T-helper 17 cell (primary cell): ENCODE data around the gene GPSM1. TPM values are rescaled to one million over a fixed set of nuclear protein-coding genes. Genes with fewer than 3 reads are reported as not detected.

ENCODE experiments used
- ATAC-seq: fragments of 150-1000 bp; cut with Tn5 transposase; 2 replicates; pipeline ENCODE4 v1.10.0; 2021; ENCODE audit warnings: mild to moderate bottlenecking, moderate library complexity
- DNase-seq, 3 donors: peaks; one replicate each; pipeline versions ENCODE4 v3.0.0 to v3.0.0-alpha.2; 2020 to 2021
- H3K9me3 ChIP-seq: one replicate; pipeline ENCODE4 v1.7.0; 2013; ENCODE audit warnings: low read length, mild to moderate bottlenecking; ENCODE audit not compliant: control insufficient read depth, poor library complexity, severe bottlenecking
- H3K27ac Mint-ChIP-seq: one replicate; pipeline ENCODE4 v1.8.0; 2022; ENCODE audit warnings: mild to moderate bottlenecking, moderate library complexity, mixed read lengths
- H3K27me3 Mint-ChIP-seq: one replicate; pipeline ENCODE4 v1.8.0; 2022; ENCODE audit warnings: mixed read lengths
- H3K36me3 Mint-ChIP-seq: one replicate; pipeline ENCODE4 v1.8.0; 2022; ENCODE audit warnings: low read depth, mixed read lengths
- H3K4me1 Mint-ChIP-seq: one replicate; pipeline ENCODE4 v1.8.0; 2022; ENCODE audit warnings: mild to moderate bottlenecking, mixed read lengths
- H3K4me3 Mint-ChIP-seq: one replicate; pipeline ENCODE4 v1.8.0; 2022; ENCODE audit warnings: mild to moderate bottlenecking, moderate library complexity, mixed read lengths
- total RNA-seq, 4 donors: library from RNA in 2 of 4; stranded (reverse) in 2 of 4; gene quantifications; one replicate each; pipeline ENCODE4 v1.2.3 and lab custom pipeline; 2022 to 2026

The GPSM1 gene
- total RNA-seq, 2 donors from 2014 or later = 7.4 to 10.8 TPM

DNA sequence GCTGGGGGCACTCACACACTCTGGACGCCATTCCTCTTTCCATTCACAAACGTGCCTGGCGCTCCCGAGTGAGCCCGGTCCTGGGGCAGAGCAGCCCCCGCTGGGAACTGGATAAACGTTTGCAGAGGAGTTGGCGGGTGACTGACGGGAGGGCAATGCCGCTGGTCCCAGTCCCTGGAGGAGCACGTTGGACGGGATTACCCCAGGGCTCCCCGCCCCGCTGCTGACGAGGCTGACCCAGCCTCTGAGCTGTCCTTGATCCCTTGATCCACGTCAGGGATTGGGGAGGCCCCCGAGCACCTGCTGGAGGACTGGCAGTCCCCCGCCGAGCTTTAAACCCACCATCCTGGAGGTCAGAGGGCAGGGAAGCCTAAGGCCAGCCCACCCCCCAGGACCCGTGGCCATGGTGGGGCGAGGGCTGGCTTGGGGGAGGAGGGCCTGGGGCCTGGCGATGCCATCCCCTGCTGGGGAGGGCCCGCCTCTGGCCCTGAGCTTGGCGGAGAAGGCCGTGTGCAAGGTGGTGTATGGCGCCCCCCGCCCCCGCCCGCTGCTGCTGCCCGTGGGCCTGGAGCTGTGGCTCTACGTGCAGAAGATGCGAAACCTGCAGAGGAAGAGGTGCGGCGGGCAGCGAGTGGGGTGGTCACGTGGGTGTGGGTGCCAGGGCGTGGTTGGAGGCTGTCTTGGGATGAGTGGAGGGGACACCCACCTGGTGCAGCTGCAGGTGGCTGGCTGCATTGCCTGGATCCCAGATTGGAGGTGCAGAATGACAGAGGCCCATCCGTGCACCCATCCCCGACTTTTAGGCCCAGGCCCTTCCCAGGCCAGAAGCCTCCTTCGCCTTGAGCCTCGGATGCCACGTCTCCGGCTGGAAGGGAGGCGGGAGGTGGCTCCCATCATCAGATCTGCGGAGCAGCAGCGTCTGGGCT lies 4.5 kb downstream of the GPSM1 start:
- H3K27ac Mint-ChIP-seq = no peak overlapping the region
- no peaks in the 10 kb centered on the region for H3K9me3 ChIP-seq
- H3K36me3 Mint-ChIP-seq = no peaks in the 10 kb centered on the region
- ATAC-seq (no peak), DNase-seq (no peak)
- H3K4me1 Mint-ChIP-seq = peaks cover 2% of the 10 kb centered on the region
- H3K27me3 Mint-ChIP-seq = no peaks in the 10 kb centered on the region
- no peak overlapping the region for H3K4me3 Mint-ChIP-seq

DNA sequence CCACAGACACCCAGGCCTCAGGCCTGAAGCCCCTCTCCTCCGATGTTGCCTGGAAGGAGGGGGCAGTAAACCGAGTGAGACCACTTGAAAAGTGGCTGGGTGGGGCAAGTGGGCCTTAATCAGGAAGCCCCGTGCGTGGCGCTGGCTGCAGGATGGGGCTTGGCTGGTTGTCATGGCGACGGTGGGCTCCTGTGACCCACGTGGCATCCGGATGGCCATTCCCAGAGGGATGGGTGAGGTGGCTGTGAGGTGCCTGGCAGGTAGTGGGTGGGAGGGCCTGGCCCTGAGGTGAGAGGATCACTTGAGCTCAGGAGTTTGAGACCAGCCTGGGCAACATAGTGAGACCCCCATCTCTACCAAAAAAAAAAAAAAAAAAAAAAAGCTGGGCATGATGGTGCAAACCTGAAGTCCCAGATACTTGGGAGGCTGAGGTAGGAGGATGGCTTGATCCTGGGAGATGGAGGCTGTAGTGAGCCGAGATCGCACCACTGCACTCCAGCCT lies 5.2 kb downstream of the GPSM1 start:
- no peaks in the 10 kb centered on the region for H3K27me3 Mint-ChIP-seq
- H3K27ac Mint-ChIP-seq = peak overlapping the region; percentile 53
- no peak overlapping the region for H3K4me3 Mint-ChIP-seq
- peaks cover 2% of the 10 kb centered on the region for H3K4me1 Mint-ChIP-seq
- H3K9me3 ChIP-seq = no peaks in the 10 kb centered on the region
- H3K36me3 Mint-ChIP-seq = no peaks in the 10 kb centered on the region
- ATAC-seq = no peak
- no peak for DNase-seq

DNA sequence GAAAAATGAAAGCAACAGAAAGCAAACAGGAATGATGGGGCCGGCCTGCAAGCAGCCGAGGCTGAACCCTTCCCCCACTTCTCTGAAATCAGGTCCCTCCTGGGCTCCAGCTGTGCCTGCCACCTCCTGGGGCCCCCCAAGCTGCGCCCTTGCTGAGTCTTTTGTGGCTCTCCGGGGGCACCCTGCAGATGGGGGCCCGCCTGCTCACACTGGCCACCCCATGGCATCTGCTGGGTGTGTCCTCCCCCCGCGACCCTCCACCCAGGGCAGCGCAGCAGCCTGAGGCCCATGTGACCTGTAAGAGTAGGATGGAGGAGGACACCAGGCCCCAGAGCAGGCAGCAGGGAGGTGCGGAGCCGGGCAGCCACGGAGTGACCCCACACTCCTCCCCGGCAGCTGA lies 5.7 kb downstream of the GPSM1 start:
- Mint-ChIP-seq H3K27ac (peak overlapping the region; percentile 53), H3K36me3 (no peaks in the 10 kb centered on the region), H3K4me3 (no peak overlapping the region), H3K4me1 (peaks cover 2% of the 10 kb centered on the region), H3K27me3 (no peaks in the 10 kb centered on the region)
- no peak for DNase-seq
- no peak for ATAC-seq
- H3K9me3 ChIP-seq = no peaks in the 10 kb centered on the region

DNA sequence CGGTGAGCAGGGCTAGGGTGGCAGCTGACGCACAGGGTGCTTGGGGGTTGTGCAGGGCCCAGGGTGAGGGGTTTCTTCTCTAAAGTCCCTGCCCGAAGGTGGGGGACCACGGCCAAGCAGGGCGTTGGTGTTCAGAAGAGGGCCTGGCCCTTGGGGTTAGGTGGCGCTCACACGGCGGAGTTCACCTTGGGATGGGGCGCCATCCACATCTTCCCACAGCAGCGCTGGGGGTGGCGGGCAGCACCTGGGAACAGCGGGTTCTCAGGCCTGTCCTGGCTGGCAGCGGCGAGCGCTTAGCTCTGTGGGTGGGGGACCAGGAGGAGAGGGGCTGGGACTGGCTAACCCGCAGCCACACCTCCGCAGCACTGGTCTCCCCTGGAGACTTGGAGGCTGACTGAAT lies 6.1 kb downstream of the GPSM1 start:
- no peak overlapping the region for H3K4me3 Mint-ChIP-seq
- ATAC-seq (no peak), DNase-seq (no peak)
- H3K27me3 Mint-ChIP-seq = no peaks in the 10 kb centered on the region
- no peaks in the 10 kb centered on the region for H3K9me3 ChIP-seq
- H3K27ac Mint-ChIP-seq = no peak overlapping the region
- H3K4me1 Mint-ChIP-seq = peaks cover 2% of the 10 kb centered on the region
- no peaks in the 10 kb centered on the region for H3K36me3 Mint-ChIP-seq

DNA sequence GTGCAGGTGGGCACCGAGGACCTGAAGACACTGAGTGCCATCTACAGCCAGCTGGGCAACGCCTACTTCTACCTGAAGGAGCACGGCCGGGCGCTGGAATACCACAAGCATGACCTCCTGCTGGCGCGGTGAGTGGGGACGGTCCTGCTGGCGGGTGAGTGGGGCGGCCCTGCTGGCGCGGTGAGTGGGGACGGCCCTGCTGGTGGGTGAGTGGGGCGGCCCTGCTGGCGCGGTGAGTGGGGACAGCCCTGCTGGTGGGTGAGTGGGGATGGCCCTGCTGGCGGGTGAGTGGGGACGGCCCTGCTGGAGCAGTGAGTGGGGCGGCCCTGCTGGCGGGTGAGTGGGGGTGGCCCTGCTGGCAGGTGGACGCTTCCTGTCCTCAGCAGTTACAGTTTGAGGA lies 7.2 kb downstream of the GPSM1 start:
- ATAC-seq (no peak), DNase-seq (no peak)
- no peaks in the 10 kb centered on the region for H3K9me3 ChIP-seq
- no peak overlapping the region for H3K27ac Mint-ChIP-seq
- no peaks in the 10 kb centered on the region for H3K4me1 Mint-ChIP-seq
- H3K4me3 Mint-ChIP-seq = no peak overlapping the region
- no peaks in the 10 kb centered on the region for H3K36me3 Mint-ChIP-seq
- H3K27me3 Mint-ChIP-seq = no peaks in the 10 kb centered on the region

DNA sequence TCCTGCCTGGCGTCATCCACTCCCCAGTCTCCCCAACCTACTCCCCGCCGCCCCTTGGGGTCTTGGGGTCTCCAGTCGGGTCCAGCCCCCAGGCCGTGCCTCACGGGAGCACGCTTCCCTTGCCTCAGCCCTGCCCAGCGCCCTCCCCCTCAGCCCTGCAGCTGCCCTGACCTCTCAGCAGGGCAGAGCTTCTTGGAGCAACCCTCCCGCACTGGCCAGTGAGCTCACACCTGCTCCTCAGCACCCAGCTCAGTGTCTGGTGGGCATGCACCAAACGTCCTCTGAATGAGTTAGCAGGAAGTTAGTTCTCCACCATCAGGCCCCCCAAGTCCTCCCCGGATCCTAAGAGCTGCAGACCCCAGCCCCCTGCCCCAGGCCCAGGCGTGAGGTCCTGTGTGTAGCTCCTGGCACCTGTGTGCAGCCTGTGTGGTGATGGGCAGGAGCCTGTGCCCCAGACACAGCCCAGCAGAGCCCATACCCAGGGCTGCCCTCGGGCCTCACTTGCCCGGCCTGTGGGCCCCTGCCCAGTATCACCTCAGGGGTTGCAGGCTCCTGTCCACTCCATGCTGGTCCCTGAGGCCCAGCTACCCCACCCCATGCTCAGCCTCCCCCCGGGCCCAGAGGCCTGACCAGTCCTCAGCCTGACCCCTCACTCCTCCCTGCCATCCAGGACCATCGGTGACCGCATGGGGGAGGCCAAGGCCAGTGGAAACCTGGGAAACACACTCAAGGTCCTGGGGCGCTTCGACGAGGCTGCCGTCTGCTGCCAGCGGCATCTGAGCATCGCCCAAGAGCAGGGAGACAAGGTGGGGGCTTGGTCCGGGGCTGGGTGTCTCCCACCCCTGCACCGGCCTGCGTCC lies 8.2 kb downstream of the GPSM1 start:
- no peaks in the 10 kb centered on the region for H3K4me1 Mint-ChIP-seq
- H3K9me3 ChIP-seq = no peaks in the 10 kb centered on the region
- no peak overlapping the region for H3K27ac Mint-ChIP-seq
- no peaks in the 10 kb centered on the region for H3K36me3 Mint-ChIP-seq
- no peak overlapping the region for H3K4me3 Mint-ChIP-seq
- no peak for ATAC-seq
- no peaks in the 10 kb centered on the region for H3K27me3 Mint-ChIP-seq
- no peak for DNase-seq

DNA sequence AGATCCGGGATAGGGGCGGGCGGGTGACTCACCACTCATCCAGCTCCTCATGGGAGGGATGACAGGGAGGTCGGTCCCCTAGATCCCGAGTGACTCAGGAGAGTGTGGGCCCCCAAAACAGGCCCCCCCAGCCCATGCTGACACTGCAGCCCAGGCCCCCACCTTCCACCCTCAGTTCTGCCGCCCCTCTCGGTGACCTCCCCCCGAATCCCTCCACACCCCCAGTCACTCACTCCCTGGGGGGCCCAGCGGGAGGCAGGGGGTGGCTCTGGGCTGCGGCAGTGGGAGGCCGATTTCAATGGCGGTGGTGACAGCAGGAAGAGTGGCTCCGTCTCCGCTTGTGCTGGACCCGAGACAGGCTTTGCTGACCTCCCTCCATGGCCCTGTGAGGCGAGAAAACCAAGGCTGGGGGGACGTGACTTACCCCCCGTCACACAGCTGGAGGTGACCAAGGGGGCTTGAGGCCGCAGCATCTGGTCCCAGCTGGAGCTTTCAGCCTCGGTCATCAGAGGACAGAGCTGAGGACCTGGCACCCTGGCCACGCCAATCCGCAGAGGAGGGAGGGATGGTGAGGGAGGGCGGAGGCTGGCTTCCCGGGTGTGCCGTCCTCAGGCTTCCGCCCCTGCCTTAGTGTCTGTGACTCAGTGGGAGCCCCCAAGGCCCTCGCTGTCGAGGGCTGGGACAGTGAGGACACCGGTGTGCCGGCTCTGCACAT lies 9.0 kb downstream of the GPSM1 start:
- no peaks in the 10 kb centered on the region for H3K4me1 Mint-ChIP-seq
- ATAC-seq = no peak
- H3K27ac Mint-ChIP-seq = no peak overlapping the region
- no peaks in the 10 kb centered on the region for H3K27me3 Mint-ChIP-seq
- no peak overlapping the region for H3K4me3 Mint-ChIP-seq
- H3K9me3 ChIP-seq = no peaks in the 10 kb centered on the region
- DNase-seq = no peak
- H3K36me3 Mint-ChIP-seq = no peaks in the 10 kb centered on the region

DNA sequence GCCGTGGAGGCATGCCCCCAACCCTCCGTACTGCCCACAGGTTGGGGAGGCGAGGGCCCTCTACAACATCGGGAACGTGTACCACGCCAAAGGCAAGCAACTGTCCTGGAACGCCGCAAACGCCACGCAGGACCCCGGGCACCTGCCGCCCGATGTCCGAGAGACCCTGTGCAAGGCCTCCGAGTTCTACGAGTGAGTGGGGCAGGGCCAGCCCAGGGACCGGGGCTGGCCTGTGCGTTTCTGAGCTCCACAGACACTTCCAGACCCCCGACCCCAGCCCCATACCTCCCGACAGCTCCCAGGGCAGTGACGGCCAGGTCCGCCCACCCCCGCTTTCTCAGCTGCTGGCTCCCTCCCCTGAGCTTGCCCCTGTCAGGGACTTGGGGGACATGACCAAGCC lies 9.5 kb downstream of the GPSM1 start:
- ATAC-seq (no peak), DNase-seq (no peak)
- no peaks in the 10 kb centered on the region for H3K9me3 ChIP-seq
- no peak overlapping the region for H3K4me3 Mint-ChIP-seq
- no peaks in the 10 kb centered on the region for H3K4me1 Mint-ChIP-seq
- no peaks in the 10 kb centered on the region for H3K27me3 Mint-ChIP-seq
- H3K36me3 Mint-ChIP-seq = no peaks in the 10 kb centered on the region
- no peak overlapping the region for H3K27ac Mint-ChIP-seq

DNA sequence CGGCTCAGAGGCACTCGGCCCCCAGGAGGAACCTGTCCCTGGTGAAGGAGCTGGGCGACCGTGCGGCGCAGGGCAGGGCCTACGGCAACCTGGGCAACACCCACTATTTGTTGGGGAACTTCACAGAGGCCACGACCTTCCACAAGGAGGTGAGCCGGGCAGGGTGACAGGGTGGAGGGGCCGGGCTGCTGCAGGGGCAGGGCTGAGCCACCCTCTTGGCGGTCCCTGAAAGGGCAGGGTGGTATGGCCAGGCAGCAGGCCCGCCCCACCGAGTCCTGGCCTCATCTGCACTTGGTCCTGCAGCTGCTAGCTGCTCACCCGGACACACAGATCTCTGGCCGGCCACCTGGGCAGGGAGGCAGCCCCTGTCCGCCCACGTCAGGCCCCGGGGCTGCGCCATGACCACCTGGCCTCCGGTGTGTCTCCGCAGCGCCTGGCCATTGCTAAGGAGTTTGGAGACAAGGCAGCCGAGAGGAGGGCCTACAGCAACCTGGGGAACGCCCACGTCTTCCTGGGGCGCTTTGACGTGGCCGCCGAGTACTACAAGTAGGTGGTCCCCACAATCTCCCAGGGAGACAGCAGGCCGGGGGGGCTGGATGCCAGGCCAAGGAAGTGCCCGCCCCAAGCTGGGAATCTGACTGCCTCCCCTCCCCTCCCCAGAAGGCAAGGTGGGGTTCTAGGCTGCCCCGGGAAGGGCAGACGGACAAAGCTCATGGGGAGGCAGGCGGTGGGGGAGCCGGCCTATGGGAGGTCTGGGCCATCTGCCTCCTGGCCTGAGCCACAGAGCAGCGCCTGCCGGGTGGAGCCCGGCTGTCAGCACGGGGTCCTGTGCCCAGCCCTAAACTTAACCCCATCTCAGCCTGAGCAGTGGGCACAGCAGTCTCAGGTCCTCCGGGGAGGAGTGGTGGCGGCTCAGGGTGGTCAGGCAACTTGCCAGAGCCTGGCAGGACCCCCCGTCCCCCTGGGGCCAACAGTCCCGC lies 10.4 kb downstream of the GPSM1 start:
- Mint-ChIP-seq H3K4me3 (no peak overlapping the region), H3K4me1 (no peaks in the 10 kb centered on the region), H3K36me3 (no peaks in the 10 kb centered on the region), H3K27ac (no peak overlapping the region), H3K27me3 (no peaks in the 10 kb centered on the region)
- no peaks in the 10 kb centered on the region for H3K9me3 ChIP-seq
- no peak for ATAC-seq
- DNase-seq = no peak

DNA sequence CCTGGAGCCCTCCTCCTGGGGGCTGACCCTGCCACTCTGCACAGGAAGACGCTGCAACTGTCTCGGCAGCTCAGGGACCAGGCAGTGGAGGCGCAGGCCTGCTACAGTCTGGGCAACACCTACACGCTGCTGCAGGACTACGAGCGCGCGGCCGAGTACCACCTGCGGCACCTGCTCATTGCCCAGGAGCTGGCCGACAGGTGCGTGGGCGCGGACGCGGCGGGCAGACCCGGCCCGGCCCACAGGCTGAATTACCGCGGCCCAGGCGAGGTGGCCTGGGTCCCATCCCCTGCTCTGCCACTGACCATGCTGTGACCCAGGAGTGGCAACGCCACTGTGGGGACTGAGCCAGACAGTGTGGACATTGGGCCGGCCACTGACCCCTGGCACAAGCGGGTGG lies 11.2 kb downstream of the GPSM1 start:
- Mint-ChIP-seq H3K36me3 (no peaks in the 10 kb centered on the region), H3K27me3 (no peaks in the 10 kb centered on the region), H3K4me1 (no peaks in the 10 kb centered on the region), H3K4me3 (no peak overlapping the region), H3K27ac (no peak overlapping the region)
- DNase-seq = no peak
- no peaks in the 10 kb centered on the region for H3K9me3 ChIP-seq
- ATAC-seq = no peak

DNA sequence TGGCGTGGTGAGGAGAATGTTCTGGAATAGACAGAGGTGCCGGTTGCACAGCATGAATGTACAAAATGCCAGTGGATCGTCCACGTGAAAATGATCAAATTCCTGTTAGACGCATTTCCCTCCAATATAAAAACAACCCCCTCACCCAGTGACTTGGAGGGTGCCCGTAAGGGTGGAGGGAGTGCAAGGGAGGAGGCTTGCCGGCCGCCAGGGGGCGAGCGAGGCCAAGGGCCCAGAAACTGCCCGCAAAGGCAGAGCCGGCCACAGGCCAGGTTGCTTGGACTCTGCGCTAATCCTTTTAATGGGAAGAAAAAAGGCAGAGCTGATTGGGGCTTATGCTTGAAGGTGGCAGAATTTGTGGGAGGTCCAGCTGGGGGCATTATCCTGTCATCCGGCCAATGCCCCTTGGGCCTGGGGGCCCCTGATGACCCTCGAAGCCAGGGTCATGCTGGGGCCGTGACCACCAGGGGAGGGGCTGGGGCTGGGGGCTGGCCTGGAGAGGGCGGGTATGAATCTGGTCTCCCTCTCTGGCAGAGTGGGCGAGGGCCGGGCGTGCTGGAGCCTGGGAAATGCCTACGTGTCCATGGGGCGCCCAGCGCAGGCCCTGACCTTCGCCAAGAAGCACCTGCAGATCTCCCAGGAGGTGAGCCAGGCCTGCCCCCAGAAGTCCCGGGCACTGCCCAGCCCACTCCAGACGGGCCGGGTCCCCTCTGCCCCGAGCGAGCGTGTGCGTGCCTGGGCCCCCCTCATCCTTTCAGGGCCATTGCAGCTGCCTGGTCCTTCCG lies 12.0 kb downstream of the GPSM1 start:
- no peaks in the 10 kb centered on the region for H3K36me3 Mint-ChIP-seq
- no peaks in the 10 kb centered on the region for H3K27me3 Mint-ChIP-seq
- no peak overlapping the region for H3K27ac Mint-ChIP-seq
- DNase-seq (peak in 1 of 3 donors; percentile 27), ATAC-seq (peak; percentile 49)
- H3K4me3 Mint-ChIP-seq = no peak overlapping the region
- no peaks in the 10 kb centered on the region for H3K4me1 Mint-ChIP-seq
- H3K9me3 ChIP-seq = no peaks in the 10 kb centered on the region

DNA sequence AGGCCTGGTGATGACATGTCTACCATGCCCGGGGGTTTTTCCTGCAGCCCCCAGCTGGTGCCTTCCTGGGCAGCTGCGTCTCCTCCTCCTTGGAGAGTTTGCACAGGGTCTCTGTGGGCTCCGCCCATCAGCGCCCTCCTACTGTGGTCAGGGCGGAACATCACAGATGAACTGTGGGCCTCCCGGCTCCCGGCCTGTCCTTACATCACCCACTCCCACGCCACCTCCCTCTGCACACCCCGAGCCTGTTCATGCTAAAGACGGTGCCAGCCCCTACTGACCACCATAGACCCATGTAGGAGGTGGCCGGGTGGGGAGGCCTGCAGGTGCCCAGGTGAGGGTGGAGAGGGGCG lies 12.6 kb downstream of the GPSM1 start:
- H3K9me3 ChIP-seq = no peaks in the 10 kb centered on the region
- no peaks in the 10 kb centered on the region for H3K27me3 Mint-ChIP-seq
- H3K4me3 Mint-ChIP-seq = peak overlapping the region; percentile 45
- no peaks in the 10 kb centered on the region for H3K36me3 Mint-ChIP-seq
- DNase-seq (no peak), ATAC-seq (no peak)
- no peaks in the 10 kb centered on the region for H3K4me1 Mint-ChIP-seq
- H3K27ac Mint-ChIP-seq = no peak overlapping the region
